Caco-2 (cell line): ENCODE measurements around the gene FAM193A. TPM values are rescaled to one million over a fixed set of nuclear protein-coding genes. Genes with fewer than 3 reads are reported as not detected.

Experiments
- BruUV-seq: library from RNA; stranded (reverse); fragments of 400-500 nt; replicated peaks from 2 replicates; lab custom pipeline; 2021; lab: Mats Ljungman, UMichigan
- CTCF ChIA-PET: fragments of 300-600 bp; sonication (Branson Sonifier 250); formaldehyde crosslinking; loops from one replicate; lab custom pipeline; 2022; ENCODE audit warnings: antibody characterized with exemption; lab: Charles Lee
- POLR2A ChIA-PET: fragments of 300-600 bp; sonication (Branson Sonifier 250); formaldehyde crosslinking; loops from one replicate; lab custom pipeline; 2022; ENCODE audit warnings: antibody characterized with exemption; lab: Charles Lee
- DNase-seq, 2 experiments: peaks; one replicate each; pipeline versions ENCODE4 v3.0.0 to v3.0.0-alpha.2; 2020 to 2022
- H3K27me3 ChIP-seq: replicated peaks from 2 replicates; pipeline ENCODE4 v1.6.0; 2011; ENCODE audit warnings: low read length; ENCODE audit not compliant: control insufficient read depth, insufficient read depth
- H3K36me3 ChIP-seq: 2 replicates; pipeline ENCODE4 v1.5.1; 2011; ENCODE audit warnings: low read length; ENCODE audit not compliant: control insufficient read depth, insufficient read depth
- H3K4me1 ChIP-seq: fragments of 250-450 bp; sonication (Bioruptor Pico); 2 replicates; pipeline ENCODE4 v1.5.1; 2020; ENCODE audit warnings: mild to moderate bottlenecking
- H3K4me3 ChIP-seq: 2 replicates; pipeline ENCODE4 v1.5.1; 2011; ENCODE audit warnings: low read depth, mild to moderate bottlenecking, control low read depth, low read length
- H3K9me3 ChIP-seq: fragments of 250-450 bp; sonication (Bioruptor Pico); 2 replicates; pipeline ENCODE4 v1.5.1; 2020; ENCODE audit warnings: mild to moderate bottlenecking, moderate library complexity
- H3K27ac Mint-ChIP-seq: one replicate; pipeline ENCODE4 v1.8.0; 2022; ENCODE audit warnings: mixed read lengths; ENCODE audit not compliant: unreplicated experiment
- H3K27me3 Mint-ChIP-seq: one replicate; pipeline ENCODE4 v1.8.0; 2022; ENCODE audit warnings: mixed read lengths; ENCODE audit not compliant: insufficient read depth, unreplicated experiment
- H3K36me3 Mint-ChIP-seq: one replicate; pipeline ENCODE4 v1.8.0; 2022; ENCODE audit warnings: mild to moderate bottlenecking, mixed read lengths; ENCODE audit not compliant: insufficient read depth, unreplicated experiment
- H3K4me1 Mint-ChIP-seq: one replicate; pipeline ENCODE4 v1.8.0; 2022; ENCODE audit warnings: low read depth, mixed read lengths; ENCODE audit not compliant: unreplicated experiment
- H3K4me3 Mint-ChIP-seq: one replicate; pipeline ENCODE4 v1.8.0; 2022; ENCODE audit warnings: mild to moderate bottlenecking, moderate library complexity, mixed read lengths; ENCODE audit not compliant: unreplicated experiment
- H3K9me3 Mint-ChIP-seq: one replicate; pipeline ENCODE4 v1.8.0; 2022; ENCODE audit warnings: mixed read lengths; ENCODE audit not compliant: unreplicated experiment
- CTCF ChIP-seq, 2 experiments: fragments of 200-600 bp in 1 of 2; IDR thresholded peaks; 1 replicate in 1 of 2; 2 replicates in 1 of 2; pipeline versions ENCODE4 v1.5.1 to v1.8.0; 2011 to 2022; ENCODE audit warnings: antibody characterized with exemption in 1 of 2, control low read depth in 1 of 2, inconsistent platforms in 1 of 2, low read depth in 1 of 2, low read length in 1 of 2, mild to moderate bottlenecking in 1 of 2, moderate library complexity in 1 of 2; ENCODE audit not compliant: insufficient read depth in 1 of 2, severe bottlenecking in 1 of 2, unreplicated experiment in 1 of 2
- intact Hi-C: fragments of 100-400 bp; cut with micrococcal nuclease; formaldehyde crosslinking; loops from one replicate; pipeline ENCODE4 v1.10.0; 2022; ENCODE audit not compliant: unreplicated experiment
- total RNA-seq: library from RNA; stranded (reverse); gene quantifications from 2 replicates; pipeline ENCODE4 v1.2.3, GENCODE V29; 2022

Gene FAM193A
- total RNA-seq, 1 experiment from 2014 or later, result 28.7 TPM

GRCh38 chr4:2689825-2690700 lies 153.6 kb downstream of the FAM193A start:
- Histone ChIP-seq H3K36me3 (no peaks in the 10 kb centered on the region), H3K4me3 (no peak overlapping the region), H3K4me1 (no peaks in the 10 kb centered on the region), H3K9me3 (no peaks in the 10 kb centered on the region), H3K27me3 (no peaks in the 10 kb centered on the region)
- BruUV-seq, result no TSS peak
- Mint-ChIP-seq H3K9me3 (no peaks in the 10 kb centered on the region), H3K4me3 (no peak overlapping the region), H3K4me1 (no peaks in the 10 kb centered on the region), H3K36me3 (peaks cover 73% of the 10 kb centered on the region), H3K27ac (no peak overlapping the region), H3K27me3 (no peaks in the 10 kb centered on the region)
- DNase-seq, result no peak
- ChIA-PET POLR2A (no interaction called here), CTCF (no interaction called here)
- intact Hi-C loops, result no loop called here
- no peak for TF ChIP-seq CTCF (IDR thresholded peaks at IDR 0.05; ENCODE audit: insufficient read depth in 1 of 2, low read depth in 1 of 2, low read length in 1 of 2, severe bottlenecking in 1 of 2, unreplicated experiment in 1 of 2)

- no peaks in the 10 kb centered on the region for H3K4me1 ChIP-seq
- TF ChIP-seq CTCF (IDR thresholded peaks at IDR 0.05; ENCODE audit: insufficient read depth in 1 of 2, low read depth in 1 of 2, low read length in 1 of 2, severe bottlenecking in 1 of 2, unreplicated experiment in 1 of 2), result no peak
- Mint-ChIP-seq H3K4me1 (no peaks in the 10 kb centered on the region), H3K27ac (no peak overlapping the region), H3K27me3 (no peaks in the 10 kb centered on the region), H3K4me3 (no peak overlapping the region), H3K9me3 (no peaks in the 10 kb centered on the region), H3K36me3 (peaks cover 80% of the 10 kb centered on the region)
- no peaks in the 10 kb centered on the region for H3K27me3 ChIP-seq
- ChIA-PET POLR2A (no interaction called here), CTCF (interaction anchor here (0.7 kb wide), 1 partner anchor 20 kb away, joined by 3 read pairs; no protein-coding TSS in a partner anchor)
- no peaks in the 10 kb centered on the region for H3K36me3 ChIP-seq
- H3K9me3 ChIP-seq, result no peaks in the 10 kb centered on the region
- no peak for DNase-seq
- H3K4me3 ChIP-seq, result no peak overlapping the region
- no TSS peak for BruUV-seq
- intact Hi-C loops, result no loop called here
Measured at GRCh38 chr4:2691313-2691712, 154.9 kb downstream of the FAM193A start.

- no TSS peak for BruUV-seq
- H3K4me1 ChIP-seq, result no peaks in the 10 kb centered on the region
- DNase-seq, result no peak
- Mint-ChIP-seq H3K27ac (no peak overlapping the region), H3K27me3 (no peaks in the 10 kb centered on the region), H3K9me3 (no peaks in the 10 kb centered on the region), H3K36me3 (peaks cover 83% of the 10 kb centered on the region), H3K4me3 (no peak overlapping the region), H3K4me1 (no peaks in the 10 kb centered on the region)
- intact Hi-C loops, result no loop called here
- no peaks in the 10 kb centered on the region for H3K9me3 ChIP-seq
- no peak for TF ChIP-seq CTCF (IDR thresholded peaks at IDR 0.05; ENCODE audit: insufficient read depth in 1 of 2, low read depth in 1 of 2, low read length in 1 of 2, severe bottlenecking in 1 of 2, unreplicated experiment in 1 of 2)
- H3K4me3 ChIP-seq, result no peak overlapping the region
- no peaks in the 10 kb centered on the region for H3K36me3 ChIP-seq
- no peaks in the 10 kb centered on the region for H3K27me3 ChIP-seq
- POLR2A ChIA-PET, result no interaction called here
- CTCF ChIA-PET, result no interaction called here
Measured at GRCh38 chr4:2691952-2692435, 155.5 kb downstream of the FAM193A start.
